ENCODE data around the gene SPIRE2.

SPIRE2 gene

DNA sequence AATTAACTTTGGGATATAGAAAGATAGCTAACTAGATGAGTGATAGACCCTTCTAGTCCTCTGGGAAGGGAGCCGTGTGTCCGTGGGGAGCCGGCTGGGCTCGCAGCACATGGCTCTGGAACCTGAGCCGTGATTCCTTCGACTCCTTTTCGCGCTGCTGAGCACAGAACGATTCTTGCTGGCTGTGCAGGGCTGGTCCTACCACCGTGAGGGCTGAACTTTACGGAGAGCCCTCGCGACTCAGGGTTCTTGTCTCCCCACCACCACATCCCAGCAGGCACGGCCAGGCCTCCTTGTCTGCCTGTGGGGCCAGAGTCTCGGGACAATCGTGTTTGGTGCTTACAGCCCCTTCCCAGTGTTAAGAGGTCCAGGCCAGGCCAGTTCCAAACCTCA, 31.3 kb downstream of the SPIRE2 start:
- H3K9me3 ChIP-seq (ENCODE audit: control insufficient read depth, low read length) = no peaks in the 10 kb centered on the region
- H3K27me3 ChIP-seq (replicated peaks; ENCODE audit: control insufficient read depth, insufficient read depth, low read length) = no peaks in the 10 kb centered on the region
- no peaks in the 10 kb centered on the region for H3K36me3 ChIP-seq (ENCODE audit: control insufficient read depth, insufficient read depth, low read length, severe bottlenecking)
- no peak overlapping the region for H3K9ac ChIP-seq (ENCODE audit: low read length)
- H3K4me3 ChIP-seq (ENCODE audit: low read length) = no peak overlapping the region
- peaks cover 13% of the 10 kb centered on the region for H3K4me1 ChIP-seq (ENCODE audit: control insufficient read depth, insufficient read depth, low read length)
- no peak for DNase-seq (ENCODE audit: low read depth)

GRCh38 chr16:89860747-89861304, 32.6 kb downstream of the SPIRE2 start:
- peak; percentile 66 for DNase-seq (ENCODE audit: low read depth)
- peaks cover 14% of the 10 kb centered on the region for H3K4me1 ChIP-seq (ENCODE audit: control insufficient read depth, insufficient read depth, low read length)
- H3K9ac ChIP-seq (ENCODE audit: low read length) = no peak overlapping the region
- no peaks in the 10 kb centered on the region for H3K36me3 ChIP-seq (ENCODE audit: control insufficient read depth, insufficient read depth, low read length, severe bottlenecking)
- no peak overlapping the region for H3K4me3 ChIP-seq (ENCODE audit: low read length)
- H3K9me3 ChIP-seq (ENCODE audit: control insufficient read depth, low read length) = no peaks in the 10 kb centered on the region
- H3K27me3 ChIP-seq (replicated peaks; ENCODE audit: control insufficient read depth, insufficient read depth, low read length) = no peaks in the 10 kb centered on the region

DNA sequence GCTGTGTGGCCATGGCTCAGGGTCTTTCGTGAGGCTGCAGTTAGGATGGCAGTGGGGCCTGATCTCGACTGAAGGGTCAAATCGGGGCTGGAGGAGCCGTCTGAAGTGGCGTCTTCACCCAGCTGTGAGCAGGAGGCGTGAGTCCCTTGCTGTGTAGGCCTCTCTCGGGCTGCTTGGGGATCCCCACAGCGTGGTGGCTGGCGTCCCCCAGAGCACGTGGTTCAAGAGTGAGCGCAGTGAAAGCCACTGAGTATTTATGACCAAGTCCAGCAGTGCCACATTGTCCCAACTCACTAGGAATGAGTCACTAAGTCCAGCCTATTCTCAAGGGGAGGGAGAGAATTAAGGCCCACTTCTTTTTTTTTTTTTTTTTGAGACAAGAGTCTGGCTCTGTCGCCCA, 33.4 kb downstream of the SPIRE2 start:
- H3K9ac ChIP-seq (ENCODE audit: low read length) = no peak overlapping the region
- no peaks in the 10 kb centered on the region for H3K27me3 ChIP-seq (replicated peaks; ENCODE audit: control insufficient read depth, insufficient read depth, low read length)
- peaks cover 14% of the 10 kb centered on the region for H3K4me1 ChIP-seq (ENCODE audit: control insufficient read depth, insufficient read depth, low read length)
- no peaks in the 10 kb centered on the region for H3K36me3 ChIP-seq (ENCODE audit: control insufficient read depth, insufficient read depth, low read length, severe bottlenecking)
- H3K4me3 ChIP-seq (ENCODE audit: low read length) = no peak overlapping the region
- DNase-seq (ENCODE audit: low read depth) = no peak
- no peaks in the 10 kb centered on the region for H3K9me3 ChIP-seq (ENCODE audit: control insufficient read depth, low read length)

- Histone ChIP-seq H3K36me3 (ENCODE audit: control insufficient read depth, insufficient read depth, low read length, severe bottlenecking) (no peaks in the 10 kb centered on the region), H3K9me3 (ENCODE audit: control insufficient read depth, low read length) (no peaks in the 10 kb centered on the region), H3K4me1 (ENCODE audit: control insufficient read depth, insufficient read depth, low read length) (peaks cover 14% of the 10 kb centered on the region), H3K4me3 (ENCODE audit: low read length) (no peak overlapping the region), H3K9ac (ENCODE audit: low read length) (no peak overlapping the region), H3K27me3 (replicated peaks; ENCODE audit: control insufficient read depth, insufficient read depth, low read length) (no peaks in the 10 kb centered on the region)
- no peak for DNase-seq (ENCODE audit: low read depth)
Measured at GRCh38 chr16:89862732-89863131, 34.5 kb downstream of the SPIRE2 start.

DNA sequence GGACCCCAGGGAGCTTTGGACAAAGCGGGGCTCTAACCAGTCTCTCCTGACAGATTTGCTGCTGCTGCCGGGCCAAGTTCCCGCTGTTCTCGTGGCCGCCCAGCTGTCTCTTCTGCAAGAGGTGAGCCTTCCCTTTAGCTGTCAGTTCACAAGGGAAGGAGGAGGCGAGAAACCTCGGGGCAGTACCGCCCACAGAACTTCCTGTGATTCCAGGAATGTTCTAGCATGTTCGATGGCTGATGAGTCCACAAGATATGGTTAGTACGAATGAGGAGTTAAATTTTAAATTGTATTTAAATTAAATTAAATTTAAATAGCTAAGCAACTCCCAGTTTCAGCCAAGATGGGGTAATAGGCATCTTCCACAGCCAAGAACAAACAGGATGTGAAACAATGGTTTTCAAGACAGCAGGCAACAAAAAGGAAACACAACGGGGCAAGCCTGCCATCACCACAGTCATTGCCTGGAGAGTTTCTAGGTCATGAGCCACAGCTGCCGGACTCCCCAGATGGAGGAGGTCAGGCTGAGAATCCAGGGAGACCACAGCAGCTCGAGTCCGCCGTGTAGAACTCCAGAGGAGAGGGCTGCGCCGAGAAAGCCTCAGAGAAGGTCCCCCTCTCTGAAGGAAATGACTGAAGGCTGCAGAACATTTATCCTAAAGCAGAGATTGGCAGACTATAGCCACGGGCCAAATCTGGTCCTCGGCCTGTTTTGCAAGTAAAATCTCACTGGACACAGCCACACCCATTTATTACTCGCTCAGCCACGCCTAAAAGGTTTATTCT, 35.7 kb downstream of the SPIRE2 start:
- Histone ChIP-seq H3K9me3 (ENCODE audit: control insufficient read depth, low read length) (peaks cover 3% of the 10 kb centered on the region), H3K27me3 (replicated peaks; ENCODE audit: control insufficient read depth, insufficient read depth, low read length) (no peaks in the 10 kb centered on the region), H3K4me3 (ENCODE audit: low read length) (no peak overlapping the region), H3K9ac (ENCODE audit: low read length) (peak overlapping the region; percentile 20), H3K36me3 (ENCODE audit: control insufficient read depth, insufficient read depth, low read length, severe bottlenecking) (no peaks in the 10 kb centered on the region), H3K4me1 (ENCODE audit: control insufficient read depth, insufficient read depth, low read length) (peaks cover 14% of the 10 kb centered on the region)
- peak; percentile 21 for DNase-seq (ENCODE audit: low read depth)

- Histone ChIP-seq H3K36me3 (ENCODE audit: control insufficient read depth, insufficient read depth, low read length, severe bottlenecking) (no peaks in the 10 kb centered on the region), H3K9ac (ENCODE audit: low read length) (peak overlapping the region; percentile 20), H3K27me3 (replicated peaks; ENCODE audit: control insufficient read depth, insufficient read depth, low read length) (no peaks in the 10 kb centered on the region), H3K9me3 (ENCODE audit: control insufficient read depth, low read length) (peaks cover 3% of the 10 kb centered on the region), H3K4me1 (ENCODE audit: control insufficient read depth, insufficient read depth, low read length) (peaks cover 14% of the 10 kb centered on the region), H3K4me3 (ENCODE audit: low read length) (no peak overlapping the region)
- DNase-seq (ENCODE audit: low read depth) = peak; percentile 27
Measured at GRCh38 chr16:89864527-89864820, 36.2 kb downstream of the SPIRE2 start.

- no peaks in the 10 kb centered on the region for H3K36me3 ChIP-seq (ENCODE audit: control insufficient read depth, insufficient read depth, low read length, severe bottlenecking)
- H3K9ac ChIP-seq (ENCODE audit: low read length) = no peak overlapping the region
- peaks cover 3% of the 10 kb centered on the region for H3K9me3 ChIP-seq (ENCODE audit: control insufficient read depth, low read length)
- no peak for DNase-seq (ENCODE audit: low read depth)
- no peaks in the 10 kb centered on the region for H3K27me3 ChIP-seq (replicated peaks; ENCODE audit: control insufficient read depth, insufficient read depth, low read length)
- H3K4me1 ChIP-seq (ENCODE audit: control insufficient read depth, insufficient read depth, low read length) = peaks cover 19% of the 10 kb centered on the region
- H3K4me3 ChIP-seq (ENCODE audit: low read length) = no peak overlapping the region
Measured at GRCh38 chr16:89867918-89868317, 39.6 kb downstream of the SPIRE2 start.

- Histone ChIP-seq H3K4me1 (ENCODE audit: control insufficient read depth, insufficient read depth, low read length) (peaks cover 11% of the 10 kb centered on the region), H3K4me3 (ENCODE audit: low read length) (no peak overlapping the region), H3K9ac (ENCODE audit: low read length) (no peak overlapping the region), H3K27me3 (replicated peaks; ENCODE audit: control insufficient read depth, insufficient read depth, low read length) (no peaks in the 10 kb centered on the region), H3K9me3 (ENCODE audit: control insufficient read depth, low read length) (peaks cover 3% of the 10 kb centered on the region), H3K36me3 (ENCODE audit: control insufficient read depth, insufficient read depth, low read length, severe bottlenecking) (peaks cover 2% of the 10 kb centered on the region)
- no peak for DNase-seq (ENCODE audit: low read depth)
Measured at GRCh38 chr16:89869911-89870310, 41.6 kb downstream of the SPIRE2 start.

- no peak overlapping the region for H3K9ac ChIP-seq (ENCODE audit: low read length)
- no peak for DNase-seq (ENCODE audit: low read depth)
- H3K27me3 ChIP-seq (replicated peaks; ENCODE audit: control insufficient read depth, insufficient read depth, low read length) = no peaks in the 10 kb centered on the region
- peaks cover 6% of the 10 kb centered on the region for H3K36me3 ChIP-seq (ENCODE audit: control insufficient read depth, insufficient read depth, low read length, severe bottlenecking)
- peaks cover 14% of the 10 kb centered on the region for H3K4me1 ChIP-seq (ENCODE audit: control insufficient read depth, insufficient read depth, low read length)
- no peak overlapping the region for H3K4me3 ChIP-seq (ENCODE audit: low read length)
- H3K9me3 ChIP-seq (ENCODE audit: control insufficient read depth, low read length) = peaks cover 3% of the 10 kb centered on the region
Measured at GRCh38 chr16:89870440-89870839, 42.2 kb downstream of the SPIRE2 start.

DNA sequence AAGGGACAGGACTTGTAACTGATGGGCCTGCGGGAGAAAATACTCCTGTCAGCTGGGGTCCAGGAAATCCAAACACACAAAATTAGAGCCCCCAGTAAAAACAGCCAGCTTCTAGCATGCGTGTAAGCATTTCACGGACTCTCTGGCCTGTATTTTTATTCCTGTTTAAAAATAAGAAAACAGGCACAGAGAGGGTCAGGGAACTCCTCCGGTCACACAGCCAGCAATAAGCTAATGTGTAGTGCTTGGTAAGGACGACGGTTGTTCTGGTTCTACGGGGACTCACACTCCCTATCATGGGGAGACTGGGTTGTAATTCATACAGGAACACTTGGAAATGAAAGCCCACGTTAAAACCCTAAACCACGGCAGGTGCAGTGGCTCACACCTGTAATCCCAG, 43.6 kb downstream of the SPIRE2 start:
- peaks cover 6% of the 10 kb centered on the region for H3K36me3 ChIP-seq (ENCODE audit: control insufficient read depth, insufficient read depth, low read length, severe bottlenecking)
- H3K9me3 ChIP-seq (ENCODE audit: control insufficient read depth, low read length) = peaks cover 3% of the 10 kb centered on the region
- no peak for DNase-seq (ENCODE audit: low read depth)
- no peak overlapping the region for H3K9ac ChIP-seq (ENCODE audit: low read length)
- no peaks in the 10 kb centered on the region for H3K27me3 ChIP-seq (replicated peaks; ENCODE audit: control insufficient read depth, insufficient read depth, low read length)
- H3K4me1 ChIP-seq (ENCODE audit: control insufficient read depth, insufficient read depth, low read length) = peaks cover 17% of the 10 kb centered on the region
- H3K4me3 ChIP-seq (ENCODE audit: low read length) = no peak overlapping the region

DNA sequence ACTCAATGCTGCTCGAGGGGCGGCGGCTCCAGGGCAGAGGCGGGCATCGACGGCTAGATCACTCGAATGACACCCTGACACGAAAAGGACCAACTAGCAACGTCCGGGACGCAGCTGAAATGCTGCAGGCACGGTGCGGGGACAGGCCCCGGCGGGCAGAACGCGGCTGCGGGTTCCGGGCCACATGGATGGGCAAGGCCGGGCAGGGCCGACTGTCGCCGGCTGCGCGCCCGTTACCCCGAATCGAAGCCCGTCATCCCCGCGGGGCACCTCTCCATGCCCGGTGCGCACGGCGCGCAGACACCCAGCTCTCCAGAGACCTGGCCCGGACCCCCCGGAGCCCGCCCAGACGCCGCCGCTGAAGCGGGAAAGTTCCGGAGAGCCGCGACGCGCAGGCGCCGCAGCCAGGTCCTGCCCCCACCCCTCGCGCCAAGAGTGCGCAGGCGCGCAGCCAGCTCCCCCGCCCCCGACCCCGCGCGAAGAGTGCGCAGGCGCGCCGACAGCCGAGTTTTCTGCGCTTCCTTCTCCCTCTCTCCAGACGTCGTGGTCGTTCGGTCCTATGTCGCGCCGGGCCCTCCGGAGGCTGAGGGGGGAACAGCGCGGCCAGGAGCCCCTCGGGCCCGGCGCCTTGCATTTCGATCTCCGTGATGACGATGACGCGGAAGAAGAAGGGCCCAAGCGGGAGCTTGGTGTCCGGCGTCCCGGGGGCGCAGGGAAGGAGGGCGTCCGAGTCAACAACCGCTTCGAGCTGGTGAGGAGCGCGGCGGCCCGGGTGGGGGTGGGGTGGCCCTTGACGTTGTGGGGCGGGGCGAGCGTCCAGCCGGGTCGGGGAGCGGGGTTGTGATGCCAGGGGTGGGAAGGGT, 45.1 kb downstream of the SPIRE2 start, which contains the start of gene TCF25:
TCF25 (plus strand) TSS at position 484 of the 863 bp plus-strand sequence; CDS start at position 560, 76 bp downstream.
- DNase-seq (ENCODE audit: low read depth) = peak; percentile 93
- peaks cover 17% of the 10 kb centered on the region for H3K4me1 ChIP-seq (ENCODE audit: control insufficient read depth, insufficient read depth, low read length)
- peak within 1 kb of the TSS; percentile 99 for H3K9ac ChIP-seq (ENCODE audit: low read length)
- peaks cover 15% of the 10 kb centered on the region for H3K36me3 ChIP-seq (ENCODE audit: control insufficient read depth, insufficient read depth, low read length, severe bottlenecking)
- peak within 1 kb of the TSS; percentile 90 for H3K4me3 ChIP-seq (ENCODE audit: low read length)
- H3K9me3 ChIP-seq (ENCODE audit: control insufficient read depth, low read length) = no peaks in the 10 kb centered on the region
- H3K27me3 ChIP-seq (replicated peaks; ENCODE audit: control insufficient read depth, insufficient read depth, low read length) = no peaks in the 10 kb centered on the region
